Keratinocyte (primary cell): ENCODE results near the gene ITGB2. TPM values are rescaled to one million over a fixed set of nuclear protein-coding genes. Genes with fewer than 3 reads are reported as not detected.
"Not testable (repeated sequence)": the region's sequence is repeated elsewhere in the genome, so short reads cannot be mapped to it uniquely, and the experiment has no call there.

ENCODE experiments used
- DNase-seq: peaks from one replicate; pipeline ENCODE4 v3.0.0-alpha.2; 2011; ENCODE audit warnings: low read depth, missing footprints, low spot score
- FAIRE-seq: peaks from 2 replicates; lab custom pipeline; 2011; peaks lifted over from hg19 to GRCh38; lab: Jason Lieb, UNC
- H2AFZ ChIP-seq: 2 replicates; pipeline ENCODE4 v1.6.0; 2012; ENCODE audit warnings: low read length, control low read depth, inconsistent platforms; ENCODE audit not compliant: control insufficient read depth
- H3K27ac ChIP-seq: 2 replicates; pipeline ENCODE4 v1.5.1; 2011; ENCODE audit warnings: low read length; ENCODE audit not compliant: control insufficient read depth, insufficient read depth
- H3K27me3 ChIP-seq: 3 replicates; pipeline ENCODE4 v1.6.0; 2011; ENCODE audit warnings: low read length; ENCODE audit not compliant: control insufficient read depth, insufficient read depth; ENCODE audit errors: extremely low read depth
- H3K36me3 ChIP-seq, 2 experiments: 2 replicates in 1 of 2; 3 replicates in 1 of 2; pipeline ENCODE4 v1.5.1; 2011; ENCODE audit warnings: low read length in 2 of 2, mild to moderate bottlenecking in 1 of 2; ENCODE audit not compliant: control insufficient read depth in 2 of 2, insufficient read depth in 2 of 2; ENCODE audit errors: extremely low read depth in 1 of 2
- H3K4me1 ChIP-seq: 3 replicates; pipeline ENCODE4 v1.5.1; 2011; ENCODE audit warnings: low read length; ENCODE audit not compliant: control insufficient read depth, insufficient read depth; ENCODE audit errors: extremely low read depth
- H3K4me2 ChIP-seq: 3 replicates; pipeline ENCODE4 v1.6.0; 2011; ENCODE audit warnings: low read depth, low read length; ENCODE audit not compliant: control insufficient read depth, insufficient read depth; ENCODE audit errors: extremely low read depth
- H3K4me3 ChIP-seq, 3 experiments: fragments of 200-600 bp in 1 of 3; sonication (generic) in 1 of 3; 2 replicates in 2 of 3; 3 replicates in 1 of 3; pipeline ENCODE4 v1.5.1; 2011 to 2016; ENCODE audit warnings: low read length in 3 of 3, mild to moderate bottlenecking in 3 of 3, control low read depth in 2 of 3, inconsistent platforms in 1 of 3, low read depth in 1 of 3, mixed read lengths in 1 of 3, mixed run types in 1 of 3, moderate library complexity in 1 of 3; ENCODE audit not compliant: control insufficient read depth in 2 of 3, insufficient read depth in 2 of 3; ENCODE audit errors: extremely low read depth in 1 of 3
- H3K79me2 ChIP-seq: 2 replicates; pipeline ENCODE4 v1.6.0; 2012; ENCODE audit warnings: low read length; ENCODE audit not compliant: control insufficient read depth, insufficient read depth
- H3K9ac ChIP-seq: 3 replicates; pipeline ENCODE4 v1.6.0; 2011; ENCODE audit warnings: low read length; ENCODE audit not compliant: control insufficient read depth, insufficient read depth; ENCODE audit errors: extremely low read depth
- H3K9me1 ChIP-seq: 3 replicates; pipeline ENCODE4 v1.6.0; 2011; ENCODE audit warnings: low read length; ENCODE audit not compliant: control insufficient read depth, insufficient read depth; ENCODE audit errors: extremely low read depth
- H3K9me3 ChIP-seq: 2 replicates; pipeline ENCODE4 v1.5.1; 2012; ENCODE audit warnings: low read depth, low read length; ENCODE audit not compliant: control insufficient read depth
- H4K20me1 ChIP-seq: 3 replicates; pipeline ENCODE4 v1.6.0; 2011; ENCODE audit warnings: low read length; ENCODE audit not compliant: control insufficient read depth, insufficient read depth; ENCODE audit errors: extremely low read depth
- CTCF ChIP-seq, 3 experiments: IDR thresholded peaks in 1 of 3; conservative IDR thresholded peaks in 1 of 3; optimal IDR thresholded peaks in 1 of 3; 2 replicates in 2 of 3; 3 replicates in 1 of 3; pipeline versions ENCODE3 to v1.5.1; 2011; ENCODE audit warnings: low read length in 3 of 3, mild to moderate bottlenecking in 3 of 3, moderate library complexity in 2 of 3, control low read depth in 1 of 3, inconsistent platforms in 1 of 3; ENCODE audit not compliant: insufficient read depth in 2 of 3; ENCODE audit errors: extremely low read depth in 1 of 3
- EZH2 ChIP-seq: IDR thresholded peaks from one replicate; pipeline ENCODE4 v1.6.1; 2012; ENCODE audit warnings: inconsistent platforms, mild to moderate bottlenecking, low read length, moderate library complexity
- dilution Hi-C: fragments of 300-500 bp; cut with MboI; formaldehyde crosslinking; loops from one replicate; pipeline ENCODE4 v1.7.0; 2020; ENCODE audit warnings: low sequenced_read_pairs; ENCODE audit not compliant: extremely low pct_ligation_motif_present
- polyA plus RNA-seq, 5 experiments: library from polyadenylated mRNA; depleted of rRNA in 3 of 5; stranded (reverse) in 3 of 5; stranded (forward) in 1 of 5; unstranded in 1 of 5; fragments of >200 nt; gene quantifications; 1 replicate in 1 of 5; 2 replicates in 3 of 5; 3 replicates in 1 of 5; pipeline versions ENCODE4 v1.2.1 to v1.2.3, GENCODE V29; 2011 to 2012; ENCODE audit warnings: missing spikeins in 2 of 5, low read depth in 1 of 5, low replicate concordance in 1 of 5

Gene ITGB2
- polyA plus RNA-seq, 1 donor (not counting 4 experiments of a cell fraction or from before 2014, with no cell fraction given) = 0.55 TPM

GRCh38 chr21:44913425-44914175 lies 7.1 kb downstream of the ITGB2 start:
- FAIRE-seq (no peak), DNase-seq (no peak)
- dilution Hi-C loops = no loop called here
- TF ChIP-seq CTCF (optimal IDR thresholded peaks at IDR 0.05 in 1 of 3, IDR thresholded peaks at IDR 0.05 in 1 of 3, conservative IDR thresholded peaks at IDR 0.05 in 1 of 3; ENCODE audit: extremely low read depth in 1 of 3, insufficient read depth in 2 of 3, low read length in 3 of 3) (no peak), EZH2 (no peak)
- H3K9me3 ChIP-seq = no peaks in the 10 kb centered on the region
- H3K4me3 ChIP-seq = no peak overlapping the region
- no peaks in the 10 kb centered on the region for H4K20me1 ChIP-seq
- H2AFZ ChIP-seq = no peak overlapping the region
- no peak overlapping the region for H3K27ac ChIP-seq
- H3K4me1 ChIP-seq = peaks cover 39% of the 10 kb centered on the region
- H3K36me3 ChIP-seq = no peaks in the 10 kb centered on the region
- no peaks in the 10 kb centered on the region for H3K79me2 ChIP-seq
- H3K9me1 ChIP-seq = no peaks in the 10 kb centered on the region
- no peak overlapping the region for H3K4me2 ChIP-seq
- H3K9ac ChIP-seq = no peak overlapping the region
- H3K27me3 ChIP-seq = peaks cover 14% of the 10 kb centered on the region

GRCh38 chr21:44912506-44913412 lies 7.9 kb downstream of the ITGB2 start:
- H2AFZ ChIP-seq, H3K4me3 ChIP-seq, H4K20me1 ChIP-seq, FAIRE-seq, H3K79me2 ChIP-seq, H3K36me3 ChIP-seq, H3K9me3 ChIP-seq, H3K9me1 ChIP-seq, dilution Hi-C loops, H3K27ac ChIP-seq, DNase-seq, H3K9ac ChIP-seq, H3K4me2 ChIP-seq: not testable (repeated sequence)
- Histone ChIP-seq H3K27me3 (peaks cover 19% of the 10 kb centered on the region), H3K4me1 (peaks cover 39% of the 10 kb centered on the region)
